ENCODE measurements around the gene TESK2.
"Not testable (repeated sequence)": the region's sequence is repeated elsewhere in the genome, so short reads cannot be mapped to it uniquely, and the experiment has no call there.

Gene TESK2

DNA sequence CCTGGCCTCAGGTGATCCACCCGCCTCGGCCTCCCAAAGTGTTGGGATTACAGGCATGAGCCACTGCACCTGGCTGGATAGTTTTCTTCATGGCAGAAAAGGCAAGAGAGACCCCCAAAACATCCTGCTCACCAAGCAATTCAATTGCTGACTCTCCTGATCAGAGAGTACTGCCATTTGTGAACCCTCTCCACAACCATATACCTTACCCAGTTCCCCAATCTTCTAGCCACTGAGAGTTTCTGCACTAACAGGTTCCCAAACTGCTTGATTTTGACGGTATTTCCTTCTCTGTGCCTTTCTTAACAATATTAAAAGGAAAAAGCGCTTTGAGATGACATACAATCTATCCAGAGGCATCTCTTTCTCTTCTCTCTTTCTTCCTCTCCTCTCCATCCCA is 110.8 kb downstream of the TESK2 start:
- no peaks in the 10 kb centered on the region for H3K27me3 Mint-ChIP-seq
- CTCF ChIA-PET = no interaction called here
- H3K27ac Mint-ChIP-seq = no peak overlapping the region
- H3K4me3 Mint-ChIP-seq = no peak overlapping the region
- H3K36me3 Mint-ChIP-seq = no peaks in the 10 kb centered on the region
- no peaks in the 10 kb centered on the region for H3K4me1 Mint-ChIP-seq
- DNase-seq = no peak
- no peaks in the 10 kb centered on the region for H3K9me3 Mint-ChIP-seq

DNA sequence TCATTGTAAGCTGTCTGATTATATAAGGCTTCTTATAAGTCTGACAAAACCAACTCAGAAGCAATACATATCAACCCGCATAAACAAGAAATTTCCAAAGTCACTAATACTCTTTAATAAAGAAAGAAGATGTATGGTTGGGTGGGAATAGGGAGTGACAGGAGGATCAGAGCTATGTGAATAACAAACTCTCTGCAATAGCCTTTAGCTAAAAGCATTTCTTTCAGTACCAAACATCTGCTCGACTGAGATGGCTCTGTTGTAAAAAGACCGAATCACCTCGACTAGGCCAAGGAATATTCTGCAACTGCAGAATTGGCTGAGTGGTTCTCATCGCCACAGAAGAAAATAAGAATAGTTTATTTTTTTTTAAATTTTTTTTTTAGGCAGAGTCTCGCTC is 111.4 kb downstream of the TESK2 start:
- CTCF ChIA-PET = interaction anchor here (1.7 kb wide), 1 partner anchor 20 kb away, joined by 4 read pairs; no protein-coding TSS in a partner anchor
- Mint-ChIP-seq H3K27me3 (no peaks in the 10 kb centered on the region), H3K4me3 (no peak overlapping the region), H3K9me3 (no peaks in the 10 kb centered on the region), H3K4me1 (no peaks in the 10 kb centered on the region), H3K36me3 (no peaks in the 10 kb centered on the region), H3K27ac (no peak overlapping the region)
- DNase-seq = no peak

DNA sequence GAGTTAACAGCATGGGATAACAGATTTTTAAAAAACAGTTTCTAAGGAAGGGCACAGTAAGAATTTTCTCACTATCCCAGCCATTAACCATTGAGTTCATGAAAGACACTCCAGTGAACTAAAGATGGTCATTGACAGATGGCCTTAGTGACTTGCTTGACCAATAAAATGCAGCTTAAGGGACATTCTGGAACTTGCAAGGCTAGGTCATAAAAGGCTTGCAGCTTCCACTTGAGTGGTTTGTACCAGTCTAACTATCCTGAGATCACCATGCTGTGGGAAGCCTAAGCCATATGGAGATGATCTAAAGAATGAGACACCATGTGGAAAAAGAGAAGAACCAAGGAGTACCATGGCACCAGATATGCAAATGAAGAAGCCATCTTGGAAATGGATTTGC is 112.8 kb downstream of the TESK2 start:
- CTCF ChIA-PET = interaction anchor here (1.7 kb wide), 1 partner anchor 18 kb away, joined by 4 read pairs; no protein-coding TSS in a partner anchor
- no peak for DNase-seq
- H3K27me3 Mint-ChIP-seq = no peaks in the 10 kb centered on the region

DNA sequence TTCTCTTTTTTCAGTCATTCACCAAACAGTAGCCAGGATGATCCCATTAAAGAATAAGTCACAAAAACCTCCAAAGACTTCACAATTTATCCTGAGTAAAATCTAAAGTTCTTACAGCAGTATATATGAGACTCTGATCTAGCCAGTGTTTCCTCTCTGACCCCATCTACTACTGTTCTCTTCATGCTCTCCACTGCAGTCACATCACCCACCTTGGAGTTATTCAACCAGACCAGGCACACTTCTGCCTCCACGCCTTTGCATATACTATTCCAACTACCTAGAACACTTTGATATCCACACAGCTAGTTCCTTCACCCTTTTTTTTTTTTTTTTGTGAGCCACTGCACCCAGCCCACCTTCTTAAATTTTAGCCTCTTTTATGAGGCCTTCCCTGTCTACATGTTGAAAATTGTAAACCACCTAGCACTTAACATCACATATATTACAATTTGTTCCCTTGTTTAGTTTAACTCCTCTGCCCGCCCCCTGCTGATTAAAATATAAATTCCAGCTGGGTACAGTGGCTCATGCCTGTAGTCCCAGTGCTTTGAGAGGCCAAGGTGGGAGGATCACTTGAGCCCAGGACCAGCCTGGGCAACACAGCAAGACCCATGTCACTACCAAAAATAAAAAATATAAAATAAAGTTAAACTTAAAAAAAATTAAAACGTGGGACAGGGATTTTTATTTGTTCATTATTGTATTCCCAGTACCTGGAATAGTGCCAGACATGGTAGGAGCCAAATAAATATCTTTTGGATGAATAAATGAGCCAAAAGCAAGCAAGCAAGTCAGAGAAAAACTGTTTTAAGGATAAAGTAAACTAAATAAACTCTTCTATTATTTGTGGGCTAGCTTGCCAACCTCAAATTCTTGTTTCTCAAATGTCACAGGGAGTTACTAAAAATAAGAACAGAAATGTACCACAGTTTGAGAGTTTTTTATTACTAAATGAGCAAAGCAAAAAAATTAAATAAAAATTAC is 115.6 kb downstream of the TESK2 start:
- CTCF ChIA-PET = no interaction called here
- H3K4me3 Mint-ChIP-seq = no peak overlapping the region
- H3K27me3 Mint-ChIP-seq = no peaks in the 10 kb centered on the region
- no peak overlapping the region for H3K27ac Mint-ChIP-seq
- H3K9me3 Mint-ChIP-seq = no peaks in the 10 kb centered on the region
- H3K4me1 Mint-ChIP-seq = peaks cover 10% of the 10 kb centered on the region
- H3K36me3 Mint-ChIP-seq = no peaks in the 10 kb centered on the region
- DNase-seq = no peak

More for the DNA sequence above, 112.8 kb downstream of the TESK2 start:
- Mint-ChIP-seq H3K4me1 (peaks cover 5% of the 10 kb centered on the region), H3K27ac (no peak overlapping the region), H3K36me3 (no peaks in the 10 kb centered on the region), H3K4me3 (no peak overlapping the region), H3K9me3 (no peaks in the 10 kb centered on the region)

DNA sequence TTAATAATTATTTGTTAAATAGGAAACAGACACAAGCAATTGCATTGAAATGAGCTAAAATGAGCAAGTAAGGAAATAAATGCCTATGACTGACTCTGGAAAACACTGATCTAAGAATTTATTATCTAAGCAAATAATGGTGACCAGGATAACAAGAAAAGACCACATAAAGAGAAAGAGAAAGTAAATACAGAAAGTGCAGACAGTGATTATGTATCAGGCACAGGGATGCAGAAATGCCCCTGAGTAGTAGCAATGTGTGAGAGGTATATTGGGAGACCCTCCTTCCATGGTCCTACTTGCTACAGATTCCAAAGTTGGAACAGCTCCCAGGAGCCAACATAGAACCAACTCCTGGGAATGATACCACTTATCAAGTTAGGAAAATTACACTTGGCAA is 117.4 kb downstream of the TESK2 start:
- Mint-ChIP-seq H3K4me1 (peaks cover 10% of the 10 kb centered on the region), H3K27me3 (no peaks in the 10 kb centered on the region), H3K4me3 (no peak overlapping the region), H3K36me3 (no peaks in the 10 kb centered on the region), H3K27ac (no peak overlapping the region), H3K9me3 (no peaks in the 10 kb centered on the region)
- no peak for DNase-seq
- CTCF ChIA-PET = interaction anchor here (0.7 to 1.1 kb wide), 2 partner anchors 74 to 119 kb away, joined by 3 to 4 read pairs; no protein-coding TSS in a partner anchor

DNA sequence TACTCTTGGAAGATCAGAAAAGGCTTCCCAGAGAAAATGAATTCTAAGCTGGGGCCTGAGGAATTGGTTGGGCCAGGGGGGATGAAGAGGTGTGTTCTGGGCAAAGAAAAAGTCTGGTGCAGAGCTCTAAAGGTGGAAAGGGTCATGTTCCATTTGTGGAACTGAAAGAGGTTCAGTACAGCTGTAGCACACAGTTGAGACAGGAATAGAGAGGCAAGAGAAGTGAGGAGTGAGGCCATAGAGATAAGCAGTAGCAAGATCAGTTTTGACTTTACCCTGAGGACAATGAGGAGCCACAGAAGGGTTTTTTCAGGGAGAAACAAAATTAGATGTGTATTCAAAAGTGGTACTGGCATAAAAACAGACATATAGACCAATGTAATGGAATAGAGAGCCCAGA is 120.4 kb downstream of the TESK2 start:
- Mint-ChIP-seq H3K27me3 (no peaks in the 10 kb centered on the region), H3K4me1 (peaks cover 10% of the 10 kb centered on the region), H3K4me3 (no peak overlapping the region), H3K36me3 (no peaks in the 10 kb centered on the region), H3K27ac (no peak overlapping the region), H3K9me3 (no peaks in the 10 kb centered on the region)
- no peak for DNase-seq
- CTCF ChIA-PET = no interaction called here

DNA sequence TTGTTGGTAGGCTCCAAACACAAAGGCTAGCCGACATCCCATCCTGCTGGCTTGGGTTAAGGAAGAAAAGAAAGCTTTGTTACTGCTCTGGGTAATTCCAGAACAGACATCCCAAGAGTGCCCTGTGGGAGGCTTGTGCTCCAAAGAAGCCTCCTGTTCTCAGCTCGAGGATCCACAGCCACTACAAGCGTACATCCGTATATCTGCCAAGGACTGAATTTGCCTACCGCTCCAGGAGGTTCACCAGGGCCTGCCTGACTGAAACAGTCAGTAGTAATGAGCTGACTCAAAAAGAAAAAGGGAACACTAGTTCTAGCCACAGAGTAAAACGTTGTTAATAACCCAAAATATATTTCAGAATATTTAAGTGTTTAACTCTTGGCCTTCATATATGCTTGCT is 125.9 kb downstream of the TESK2 start:
- no peak for DNase-seq
- Mint-ChIP-seq H3K27me3 (no peaks in the 10 kb centered on the region), H3K4me3 (no peak overlapping the region), H3K27ac (no peak overlapping the region), H3K9me3 (no peaks in the 10 kb centered on the region), H3K36me3 (no peaks in the 10 kb centered on the region), H3K4me1 (peaks cover 2% of the 10 kb centered on the region)
- CTCF ChIA-PET = interaction anchor here (1.9 kb wide), 1 partner anchor 128 kb away, joined by 9 read pairs; no protein-coding TSS in a partner anchor

DNA sequence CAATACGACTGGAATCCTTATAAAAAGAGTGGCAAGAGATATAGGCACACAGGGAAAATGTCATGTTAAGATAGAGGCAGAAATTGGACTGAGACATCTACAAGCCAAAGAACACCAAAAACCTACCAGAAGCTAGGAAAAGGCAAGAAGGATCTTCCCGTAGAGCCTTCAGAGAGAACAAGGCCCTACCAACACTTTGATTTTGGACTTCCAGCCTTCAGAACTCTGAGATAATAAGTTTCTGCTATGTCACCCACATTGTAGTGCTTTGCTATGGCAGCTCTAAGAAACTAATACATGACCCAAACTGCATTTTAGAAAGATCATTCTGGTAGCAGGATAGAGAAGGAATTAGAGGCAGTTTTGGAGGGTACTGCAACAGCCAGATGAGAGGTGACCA is 126.7 kb downstream of the TESK2 start:
- Mint-ChIP-seq H3K27ac (no peak overlapping the region), H3K4me1 (peaks cover 5% of the 10 kb centered on the region), H3K36me3 (no peaks in the 10 kb centered on the region), H3K4me3 (no peak overlapping the region), H3K9me3 (no peaks in the 10 kb centered on the region), H3K27me3 (no peaks in the 10 kb centered on the region)
- CTCF ChIA-PET = interaction anchor here (1.9 kb wide), 1 partner anchor 129 kb away, joined by 9 read pairs; no protein-coding TSS in a partner anchor
- DNase-seq = no peak

DNA sequence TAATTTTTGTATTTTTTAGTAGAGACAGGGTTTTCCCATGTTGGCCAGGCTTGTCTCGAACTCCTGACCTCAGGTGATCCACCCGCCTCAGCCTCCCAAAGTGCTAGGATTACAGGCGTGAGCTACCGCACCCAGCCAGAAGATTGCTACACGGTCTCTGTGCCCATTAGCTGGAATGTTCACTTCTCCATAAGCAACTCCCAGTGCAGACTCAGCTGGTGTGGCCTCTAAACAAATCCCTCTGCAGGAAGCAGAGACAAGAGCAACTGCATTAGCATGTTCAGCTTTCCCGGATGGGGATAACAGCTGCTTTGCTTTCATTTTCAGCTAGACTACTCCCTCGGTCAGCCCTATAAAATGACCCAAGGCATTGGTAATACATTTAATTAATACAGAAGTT is 130.0 kb downstream of the TESK2 start:
- not testable (repeated sequence) for H3K4me3 Mint-ChIP-seq, H3K4me1 Mint-ChIP-seq, H3K27ac Mint-ChIP-seq, H3K9me3 Mint-ChIP-seq, H3K36me3 Mint-ChIP-seq, DNase-seq, H3K27me3 Mint-ChIP-seq
- CTCF ChIA-PET = interaction anchor here (1.4 to 10.1 kb wide), 6 partner anchors 12 to 222 kb away, joined by 3 to 159 read pairs (median 12); partner anchors contain the start of gene TESK2

DNA sequence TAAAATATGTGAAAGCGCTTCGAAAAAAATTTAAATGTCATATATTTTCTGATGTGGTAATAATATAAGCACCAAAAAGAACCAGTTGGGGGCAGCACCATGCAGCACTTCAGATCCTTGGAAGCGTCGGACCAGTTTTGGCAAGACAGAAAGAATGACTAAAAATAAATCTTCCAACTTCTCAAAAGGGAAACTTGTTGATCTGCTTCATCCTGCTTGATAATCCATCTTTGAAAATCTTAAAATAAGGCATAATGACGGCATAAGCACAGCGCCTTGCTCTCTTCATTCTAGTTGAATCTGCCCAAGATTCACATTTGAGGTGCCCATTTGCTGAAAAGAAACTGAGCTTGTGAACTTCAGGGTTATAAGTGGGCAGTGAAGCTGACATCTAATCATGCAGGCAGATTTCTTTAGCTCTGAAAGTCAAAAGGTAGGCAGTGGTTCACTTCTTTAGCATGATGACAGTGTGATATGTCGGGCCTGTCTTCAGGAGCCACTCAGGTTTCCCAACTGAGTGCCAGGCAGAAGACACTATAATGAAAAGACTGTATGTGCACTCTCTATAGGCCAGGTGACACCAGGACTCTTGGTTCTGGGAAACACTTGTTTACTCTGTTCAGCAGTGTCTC is 131.0 kb downstream of the TESK2 start:
- H3K27me3 Mint-ChIP-seq = no peaks in the 10 kb centered on the region
- H3K27ac Mint-ChIP-seq = no peak overlapping the region
- H3K4me3 Mint-ChIP-seq = no peak overlapping the region
- CTCF ChIA-PET = interaction anchor here (0.7 to 10.1 kb wide), 8 partner anchors 11 to 223 kb away, joined by 3 to 159 read pairs (median 4); partner anchors contain the start of genes MMACHC and TESK2
- peak; percentile 65 for DNase-seq
- H3K4me1 Mint-ChIP-seq = peaks cover 5% of the 10 kb centered on the region
- no peaks in the 10 kb centered on the region for H3K36me3 Mint-ChIP-seq
- no peaks in the 10 kb centered on the region for H3K9me3 Mint-ChIP-seq

DNA sequence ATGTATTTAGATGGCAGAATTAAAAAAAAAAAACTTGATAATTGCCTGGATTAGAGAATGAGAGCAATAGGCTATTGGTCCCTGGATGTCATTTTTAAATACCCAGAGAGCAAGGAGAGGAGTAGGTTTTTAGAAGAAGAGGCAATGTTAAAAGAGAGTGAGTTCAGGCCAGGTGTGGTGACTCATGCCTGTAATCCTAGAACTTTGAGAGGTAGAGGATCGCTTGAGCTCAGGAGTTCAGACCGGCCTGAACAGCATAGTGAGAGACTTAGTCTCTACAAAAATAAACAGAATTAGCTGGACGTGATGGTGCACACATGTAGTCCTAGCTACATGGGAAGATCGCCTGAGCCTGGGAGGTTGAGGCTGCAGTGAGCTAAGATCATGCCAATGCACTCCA is 134.8 kb downstream of the TESK2 start:
- H3K4me1 Mint-ChIP-seq = peaks cover 5% of the 10 kb centered on the region
- no peaks in the 10 kb centered on the region for H3K27me3 Mint-ChIP-seq
- no peaks in the 10 kb centered on the region for H3K36me3 Mint-ChIP-seq
- DNase-seq = no peak
- H3K4me3 Mint-ChIP-seq = no peak overlapping the region
- CTCF ChIA-PET = interaction anchor here (0.7 to 10.1 kb wide), 3 partner anchors 137 to 222 kb away, joined by 3 to 159 read pairs (median 40); partner anchors contain the start of gene TESK2
- no peaks in the 10 kb centered on the region for H3K9me3 Mint-ChIP-seq
- H3K27ac Mint-ChIP-seq = no peak overlapping the region

DNA sequence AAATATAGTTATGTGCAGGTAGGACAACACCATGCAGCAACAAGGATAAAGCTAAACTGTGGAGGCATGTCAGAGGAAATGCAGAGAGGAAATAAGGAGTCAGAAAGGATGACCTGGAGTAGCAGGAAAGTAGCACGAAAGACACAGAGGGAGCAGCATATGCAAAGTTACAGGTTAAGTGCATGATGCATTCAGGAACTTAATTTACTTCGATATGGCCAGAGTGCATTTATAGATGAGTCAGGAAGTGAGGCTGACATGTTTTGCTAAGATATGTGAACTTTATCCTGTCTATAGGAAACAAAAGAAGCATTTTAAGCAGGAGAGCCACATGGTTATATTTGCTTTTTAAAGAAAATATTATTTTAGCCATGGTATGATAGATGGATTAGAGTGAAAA is 135.3 kb downstream of the TESK2 start:
- no peaks in the 10 kb centered on the region for H3K36me3 Mint-ChIP-seq
- no peak for DNase-seq
- H3K27me3 Mint-ChIP-seq = no peaks in the 10 kb centered on the region
- H3K4me3 Mint-ChIP-seq = no peak overlapping the region
- H3K4me1 Mint-ChIP-seq = peaks cover 5% of the 10 kb centered on the region
- H3K9me3 Mint-ChIP-seq = no peaks in the 10 kb centered on the region
- H3K27ac Mint-ChIP-seq = peak overlapping the region; percentile 35
- CTCF ChIA-PET = interaction anchor here (6.4 to 10.1 kb wide), 2 partner anchors 138 to 213 kb away, joined by 40 to 159 read pairs; partner anchors contain the start of gene TESK2

DNA sequence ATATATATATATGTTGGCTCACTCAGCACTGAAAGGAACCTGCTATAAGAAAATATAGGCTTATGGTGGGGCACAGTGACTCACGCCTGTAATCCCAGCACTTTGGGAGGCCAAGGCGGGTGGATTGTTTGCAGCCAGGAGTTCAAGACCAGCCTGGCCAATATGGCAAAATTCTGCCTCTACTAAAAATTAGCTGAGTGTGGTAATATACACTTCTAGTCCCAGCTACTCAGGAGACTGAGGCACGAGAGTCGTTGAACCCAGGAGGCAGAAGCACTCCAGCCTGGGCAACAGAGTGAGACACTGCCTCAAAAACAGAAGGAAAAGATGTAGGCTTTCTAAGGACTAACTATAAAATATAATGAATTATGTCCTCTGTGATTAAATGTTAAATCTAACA is 136.1 kb downstream of the TESK2 start:
- CTCF ChIA-PET = interaction anchor here (10.1 kb wide), 1 partner anchor 139 kb away, joined by 159 read pairs; the partner anchor contains the start of gene TESK2
- DNase-seq = no peak
- Mint-ChIP-seq H3K27me3 (no peaks in the 10 kb centered on the region), H3K27ac (no peak overlapping the region), H3K9me3 (no peaks in the 10 kb centered on the region), H3K4me1 (peaks cover 1% of the 10 kb centered on the region), H3K4me3 (no peak overlapping the region), H3K36me3 (no peaks in the 10 kb centered on the region)

DNA sequence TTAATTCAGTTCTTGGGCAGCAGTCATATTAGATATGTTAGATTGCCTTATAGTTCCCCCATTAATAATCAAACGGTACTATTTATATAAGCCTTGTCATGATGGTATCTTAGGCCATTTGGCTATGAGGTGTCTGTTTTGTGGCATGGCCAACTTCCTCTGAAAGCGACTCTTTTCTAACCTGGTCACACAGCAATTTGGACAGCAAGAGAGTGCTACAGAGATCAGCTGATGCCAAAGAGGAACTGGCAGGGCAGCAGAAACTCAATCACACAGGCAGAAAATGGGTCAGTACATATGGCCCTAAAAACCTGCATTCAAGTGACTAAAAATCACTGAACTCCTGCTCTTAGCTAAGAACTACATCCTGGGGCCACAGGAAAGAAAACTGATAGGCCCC is 137.3 kb downstream of the TESK2 start:
- no peak for DNase-seq
- Mint-ChIP-seq H3K4me3 (no peak overlapping the region), H3K27ac (no peak overlapping the region), H3K9me3 (no peaks in the 10 kb centered on the region), H3K4me1 (no peaks in the 10 kb centered on the region), H3K36me3 (no peaks in the 10 kb centered on the region), H3K27me3 (no peaks in the 10 kb centered on the region)
- CTCF ChIA-PET = interaction anchor here (10.1 kb wide), 1 partner anchor 140 kb away, joined by 159 read pairs; the partner anchor contains the start of gene TESK2
